ENCODE data around the gene MSANTD1.
"Not testable (repeated sequence)": the region's sequence is repeated elsewhere in the genome, so short reads cannot be mapped to it uniquely, and the experiment has no call there.

The MSANTD1 gene

GRCh38 chr4:3299122-3299975 lies 50.4 kb downstream of the MSANTD1 start:
- no peaks in the 10 kb centered on the region for H3K79me2 ChIP-seq (ENCODE audit: insufficient read depth, low read length)
- H3K4me3 ChIP-seq (ENCODE audit: low read depth, low read length, poor library complexity, severe bottlenecking) = no peak overlapping the region
- no peak overlapping the region for H3K9ac ChIP-seq (ENCODE audit: low read length)

GRCh38 chr4:3299976-3300671 lies 51.2 kb downstream of the MSANTD1 start:
- Histone ChIP-seq H4K20me1 (ENCODE audit: insufficient read depth, low read length) (no peaks in the 10 kb centered on the region), H3K27me3 (ENCODE audit: insufficient read depth, low read length) (0 out of 2 replicates have a peak, but pooled peaks cover 3% of the 10 kb centered on the region), H3K79me2 (ENCODE audit: insufficient read depth, low read length) (no peaks in the 10 kb centered on the region), H3F3A (ENCODE audit: insufficient read depth, low read length) (no peaks in the 10 kb centered on the region), H3K4me2 (ENCODE audit: low read length) (no peak overlapping the region), H3K36me3 (ENCODE audit: insufficient read depth, low read length) (no peaks in the 10 kb centered on the region; the same call in 1 of the 2 replicates), H2AFZ (ENCODE audit: low read length) (no peak overlapping the region), H3K9me2 (ENCODE audit: low read depth, low read length) (no peaks in the 10 kb centered on the region), H3K9ac (ENCODE audit: low read length) (no peak overlapping the region), H3K27ac (ENCODE audit: low read depth, low read length, poor library complexity, severe bottlenecking) (no peak overlapping the region), H3K9me3 (ENCODE audit: low read length) (no peaks in the 10 kb centered on the region), H3K4me1 (ENCODE audit: insufficient read depth, low read length, severe bottlenecking) (no peaks in the 10 kb centered on the region), H3K4me3 (ENCODE audit: low read depth, low read length, poor library complexity, severe bottlenecking) (no peak overlapping the region)
- no peak for TF ChIP-seq EZH2 (IDR thresholded peaks at IDR 0.05; ENCODE audit: borderline replicate concordance, low read length)
- TF ChIP-seq CTCF (IDR thresholded peaks at IDR 0.05; ENCODE audit: low read length) = no peak

More at GRCh38 chr4:3299122-3299975, 50.4 kb downstream of the MSANTD1 start:
- no peak overlapping the region for H3K27ac ChIP-seq (ENCODE audit: low read depth, low read length, poor library complexity, severe bottlenecking)
- no peaks in the 10 kb centered on the region for H3F3A ChIP-seq (ENCODE audit: insufficient read depth, low read length)
- no peak overlapping the region for H2AFZ ChIP-seq (ENCODE audit: low read length)
- H3K4me2 ChIP-seq (ENCODE audit: low read length) = no peak overlapping the region
- H4K20me1 ChIP-seq (ENCODE audit: insufficient read depth, low read length) = no peaks in the 10 kb centered on the region
- TF ChIP-seq CTCF (IDR thresholded peaks at IDR 0.05; ENCODE audit: low read length) (no peak), EZH2 (IDR thresholded peaks at IDR 0.05; ENCODE audit: borderline replicate concordance, low read length) (no peak)
- no peaks in the 10 kb centered on the region for H3K9me3 ChIP-seq (ENCODE audit: low read length)
- H3K36me3 ChIP-seq (ENCODE audit: insufficient read depth, low read length) = no peaks in the 10 kb centered on the region; the same call in 1 of the 2 replicates
- H3K27me3 ChIP-seq (ENCODE audit: insufficient read depth, low read length) = 0 out of 2 replicates have a peak, but pooled peaks cover 3% of the 10 kb centered on the region
- H3K4me1 ChIP-seq (ENCODE audit: insufficient read depth, low read length, severe bottlenecking) = no peaks in the 10 kb centered on the region
- H3K9me2 ChIP-seq (ENCODE audit: low read depth, low read length) = no peaks in the 10 kb centered on the region

GRCh38 chr4:3300882-3301281 lies 51.9 kb downstream of the MSANTD1 start:
- not testable (repeated sequence) for H3K27ac ChIP-seq (ENCODE audit: low read depth, low read length, poor library complexity, severe bottlenecking); H3K4me2 ChIP-seq (ENCODE audit: low read length); H3K9me2 ChIP-seq (ENCODE audit: low read depth, low read length); H3F3A ChIP-seq (ENCODE audit: insufficient read depth, low read length); H3K27me3 ChIP-seq (ENCODE audit: insufficient read depth, low read length); H3K9ac ChIP-seq (ENCODE audit: low read length); H3K36me3 ChIP-seq (ENCODE audit: insufficient read depth, low read length); H3K4me1 ChIP-seq (ENCODE audit: insufficient read depth, low read length, severe bottlenecking); H4K20me1 ChIP-seq (ENCODE audit: insufficient read depth, low read length); H3K79me2 ChIP-seq (ENCODE audit: insufficient read depth, low read length); H2AFZ ChIP-seq (ENCODE audit: low read length); H3K4me3 ChIP-seq (ENCODE audit: low read depth, low read length, poor library complexity, severe bottlenecking); H3K9me3 ChIP-seq (ENCODE audit: low read length)
